A549 (cell line): ENCODE measurements around the gene LRFN5. TPM values are rescaled to one million over a fixed set of nuclear protein-coding genes. Genes with fewer than 3 reads are reported as not detected.

ENCODE experiments used
- ATAC-seq, 2 experiments: fragments of 200-7000 bp in 1 of 2; fragments of >200 bp in 1 of 2; cut with Nextera tagmentation in 1 of 2; cut with Tn5 transposase in 1 of 2; 3 replicates each; pipeline versions ENCODE4 v1.8.0 to v1.9.1; 2018 to 2020; ENCODE audit warnings: mild to moderate bottlenecking in 1 of 2, moderate library complexity in 1 of 2
- CTCF ChIA-PET: fragments of 300-600 bp; sonication (Branson Sonifier 250); formaldehyde crosslinking; extraction: SDS; loops from one replicate; lab custom pipeline; 2021; ENCODE audit warnings: antibody characterized with exemption, inconsistent platforms; lab: Yijun Ruan, JAX
- POLR2A ChIA-PET: fragments of 350-600 bp; formaldehyde crosslinking; extraction: SDS; loops from one replicate; lab custom pipeline; 2021; ENCODE audit warnings: antibody characterized with exemption, inconsistent platforms; lab: Yijun Ruan, JAX
- DNase-seq, 2 experiments: peaks; one replicate each; pipeline versions ENCODE4 v3.0.0 to v3.0.0-alpha.2; 2011 to 2016; ENCODE audit warnings: low read depth in 1 of 2, low spot score in 1 of 2
- FAIRE-seq: peaks from 2 replicates; lab custom pipeline; 2011; peaks lifted over from hg19 to GRCh38; lab: Jason Lieb, UNC
- H3K27ac ChIP-seq, 2 experiments: fragments of >200 bp; sonication (Bioruptor Twin); formaldehyde crosslinking; 3 replicates each; pipeline ENCODE4 v1.5.1; 2016 to 2017
- H3K4me1 ChIP-seq: fragments of >200 bp; sonication (Bioruptor Twin); formaldehyde crosslinking; 3 replicates; pipeline ENCODE4 v1.6.1; 2016
- H3K4me2 ChIP-seq: fragments of >200 bp; sonication (Bioruptor Twin); formaldehyde crosslinking; 3 replicates; pipeline ENCODE4 v1.6.1; 2016
- H3K4me3 ChIP-seq: fragments of >200 bp; sonication (Bioruptor Twin); formaldehyde crosslinking; 3 replicates; pipeline ENCODE4 v1.5.1; 2016
- H3K9me3 ChIP-seq: fragments of >200 bp; sonication (Bioruptor Twin); formaldehyde crosslinking; 3 replicates; pipeline ENCODE4 v1.6.1; 2016
- CEBPB ChIP-seq, 2 experiments: fragments of >200 bp in 1 of 2; sonication (Bioruptor Twin) in 1 of 2; formaldehyde crosslinking in 1 of 2; IDR thresholded peaks; 2 replicates each; pipeline ENCODE4 v1.6.1; 2012 to 2016
- CHD2 ChIP-seq: fragments of 150-350 bp; IDR thresholded peaks from 2 replicates; pipeline ENCODE4 v1.6.1; 2014; ENCODE audit warnings: low read length; ENCODE audit not compliant: partially characterized antibody
- CHD4 ChIP-seq: fragments of 200-600 bp; sonication (generic); IDR thresholded peaks from 2 replicates; pipeline ENCODE4 v1.6.1; 2016; ENCODE audit warnings: antibody characterized with exemption, mild to moderate bottlenecking, borderline replicate concordance
- EHF ChIP-seq: fragments of 250-450 bp; sonication (Bioruptor Pico); IDR thresholded peaks from 2 replicates; pipeline ENCODE4 v1.5.0; 2020; ENCODE audit warnings: mild to moderate bottlenecking
- EP300 ChIP-seq, 2 experiments: fragments of >200 bp; sonication (Bioruptor Twin); formaldehyde crosslinking; IDR thresholded peaks; 2 replicates in 1 of 2; 3 replicates in 1 of 2; pipeline ENCODE4 v1.6.1; 2016 to 2017
- ESRRA ChIP-seq: fragments of 150-350 bp; IDR thresholded peaks from 2 replicates; pipeline ENCODE4 v1.6.1; 2014; ENCODE audit warnings: mild to moderate bottlenecking, low read length, borderline replicate concordance
- HDAC2 ChIP-seq: fragments of 200-600 bp; sonication (generic); IDR thresholded peaks from 2 replicates; pipeline ENCODE4 v1.6.1; 2016
- HOXA7 ChIP-seq: fragments of 250-450 bp; sonication (Bioruptor Pico); IDR thresholded peaks from 2 replicates; pipeline ENCODE4 v1.5.0; 2020; ENCODE audit warnings: mild to moderate bottlenecking, moderate library complexity
- HOXB13 ChIP-seq: fragments of 250-450 bp; sonication (Bioruptor Pico); IDR thresholded peaks from 2 replicates; pipeline ENCODE4 v1.5.0; 2020; ENCODE audit warnings: low read depth, mild to moderate bottlenecking, moderate library complexity
- JUNB ChIP-seq: fragments of >200 bp; sonication (Bioruptor Twin); formaldehyde crosslinking; IDR thresholded peaks from 2 replicates; pipeline ENCODE4 v1.6.1; 2016
- KDM1A ChIP-seq: fragments of 200-600 bp; sonication (generic); IDR thresholded peaks from 2 replicates; pipeline ENCODE4 v1.6.1; 2016; ENCODE audit warnings: low read depth, mild to moderate bottlenecking
- MAFK ChIP-seq: fragments of 450-650 bp; IDR thresholded peaks from 2 replicates; pipeline ENCODE4 v1.6.1; 2014; ENCODE audit not compliant: partially characterized antibody
- NFE2L2 ChIP-seq: fragments of 150-350 bp; conservative IDR thresholded peaks from 2 replicates; pipeline ENCODE4 v1.6.1; 2014; ENCODE audit warnings: low read length
- NPAS2 ChIP-seq: fragments of 250-450 bp; sonication (Bioruptor Pico); IDR thresholded peaks from 2 replicates; pipeline ENCODE4 v1.8.0; 2022; ENCODE audit warnings: mild to moderate bottlenecking, moderate library complexity, borderline replicate concordance
- POLR2A ChIP-seq: IDR thresholded peaks from 2 replicates; pipeline ENCODE4 v1.6.1; 2012; ENCODE audit warnings: mild to moderate bottlenecking, low read length
- POLR2AphosphoS2 ChIP-seq: conservative IDR thresholded peaks from 2 replicates; pipeline ENCODE4 v1.6.1; 2012; ENCODE audit warnings: low read length, improper control_type of control experiment, inconsistent platforms
- RFX5 ChIP-seq: fragments of 450-650 bp; IDR thresholded peaks from 2 replicates; pipeline ENCODE4 v1.7.1; 2014; ENCODE audit warnings: antibody characterized with exemption, mild to moderate bottlenecking, moderate library complexity
- TP53 ChIP-seq: fragments of 250-450 bp; sonication (Bioruptor Pico); IDR thresholded peaks from 2 replicates; pipeline ENCODE4 v1.5.0; 2021; ENCODE audit warnings: mild to moderate bottlenecking, moderate library complexity
- ZFP36 ChIP-seq: fragments of 450-650 bp; IDR thresholded peaks from 2 replicates; pipeline ENCODE4 v1.6.1; 2014; ENCODE audit warnings: borderline replicate concordance; ENCODE audit not compliant: partially characterized antibody
- WGBS: methylation state at CpG from one replicate; pipeline ENCODE4 v1.1.6; 2017; ENCODE audit errors: missing lambda C conversion rate; 5-methylcytosine and 5-hydroxymethylcytosine counted together
- polyA plus RNA-seq, 4 experiments: library from polyadenylated mRNA; depleted of rRNA in 3 of 4; stranded (reverse); fragments of >200 nt; fragmentation: RNase III in 1 of 4; extraction: RNeasy Plus Mini Kit Qiagen cat#74134 plus additional on column Dnase treatment in 1 of 4; gene quantifications; 2 replicates in 3 of 4; 3 replicates in 1 of 4; pipeline ENCODE4 v1.2.3, GENCODE V29; 2011 to 2017
- TF ChIP-seq, protein P1 (sequence below): fragments of 150-350 bp; IDR thresholded peaks from 2 replicates; pipeline ENCODE4 v1.6.1; 2014; ENCODE audit warnings: low read depth, mild to moderate bottlenecking, low read length
- TF ChIP-seq, protein P2 (sequence below): IDR thresholded peaks from 2 replicates; pipeline ENCODE4 v1.6.1; 2012; ENCODE audit warnings: low read depth, borderline replicate concordance
- TF ChIP-seq, protein P3 (sequence below): fragments of 250-450 bp; sonication (Bioruptor Pico); IDR thresholded peaks from 2 replicates; pipeline ENCODE4 v1.5.0; 2020; ENCODE audit warnings: low read depth, mild to moderate bottlenecking, moderate library complexity
- TF ChIP-seq, protein P4 (sequence below): fragments of >200 bp; sonication (Bioruptor Twin); formaldehyde crosslinking; IDR thresholded peaks from 2 replicates; pipeline ENCODE4 v1.6.1; 2016
- TF ChIP-seq, protein P5 (sequence below): fragments of 250-450 bp; sonication (Bioruptor Pico); IDR thresholded peaks from 2 replicates; pipeline ENCODE4 v1.5.0; 2021; ENCODE audit warnings: mild to moderate bottlenecking, moderate library complexity, borderline replicate concordance

LRFN5 gene
- polyA plus RNA-seq, 2 of the 4 experiments (the other 2 are of a cell fraction) = not detected

DNA sequence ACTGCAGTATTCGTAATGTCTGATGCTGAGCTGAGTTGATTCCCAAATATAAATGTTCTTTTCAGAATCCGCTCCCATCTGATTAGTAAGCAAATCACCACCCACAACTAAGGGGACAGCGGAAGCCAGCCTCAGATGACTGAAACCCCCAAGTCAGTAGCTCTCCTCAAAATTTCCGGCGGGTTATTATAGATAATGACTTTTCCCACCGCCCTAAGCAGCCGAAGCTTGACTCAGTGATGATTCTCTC, 469 bp upstream of the LRFN5 start:
- peaks cover 12% of the 10 kb centered on the region; the same call in 1 of the 3 replicates for H3K4me1 ChIP-seq
- H3K27ac ChIP-seq = no peak overlapping the region
- 40% methylated on average over 7 of the region's 7 CpGs for WGBS
- ATAC-seq (no peak), FAIRE-seq (no peak), DNase-seq (no peak)
- CTCF ChIA-PET = no interaction called here
- peak overlapping the region; percentile 43; the same call in 2 of the 3 replicates for H3K4me3 ChIP-seq
- POLR2A ChIA-PET = no interaction called here
- TF ChIP-seq EP300 (IDR thresholded peaks at IDR 0.05) (no peak), CHD4 (no peak), RFX5 (no peak), TP53 (CRISPR knock-in tag) (no peak), HDAC2 (no peak), CEBPB (IDR thresholded peaks at IDR 0.05) (no peak), JUNB (no peak), POLR2AphosphoS2 (no peak), MAFK (no peak), EHF (no peak), CHD2 (no peak)
- TF ChIP-seq, protein P1, sequence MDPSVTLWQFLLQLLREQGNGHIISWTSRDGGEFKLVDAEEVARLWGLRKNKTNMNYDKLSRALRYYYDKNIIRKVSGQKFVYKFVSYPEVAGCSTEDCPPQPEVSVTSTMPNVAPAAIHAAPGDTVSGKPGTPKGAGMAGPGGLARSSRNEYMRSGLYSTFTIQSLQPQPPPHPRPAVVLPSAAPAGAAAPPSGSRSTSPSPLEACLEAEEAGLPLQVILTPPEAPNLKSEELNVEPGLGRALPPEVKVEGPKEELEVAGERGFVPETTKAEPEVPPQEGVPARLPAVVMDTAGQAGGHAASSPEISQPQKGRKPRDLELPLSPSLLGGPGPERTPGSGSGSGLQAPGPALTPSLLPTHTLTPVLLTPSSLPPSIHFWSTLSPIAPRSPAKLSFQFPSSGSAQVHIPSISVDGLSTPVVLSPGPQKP = no peak
- TF ChIP-seq, protein P2, sequence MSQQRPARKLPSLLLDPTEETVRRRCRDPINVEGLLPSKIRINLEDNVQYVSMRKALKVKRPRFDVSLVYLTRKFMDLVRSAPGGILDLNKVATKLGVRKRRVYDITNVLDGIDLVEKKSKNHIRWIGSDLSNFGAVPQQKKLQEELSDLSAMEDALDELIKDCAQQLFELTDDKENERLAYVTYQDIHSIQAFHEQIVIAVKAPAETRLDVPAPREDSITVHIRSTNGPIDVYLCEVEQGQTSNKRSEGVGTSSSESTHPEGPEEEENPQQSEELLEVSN = no peak
- TF ChIP-seq, protein P3, sequence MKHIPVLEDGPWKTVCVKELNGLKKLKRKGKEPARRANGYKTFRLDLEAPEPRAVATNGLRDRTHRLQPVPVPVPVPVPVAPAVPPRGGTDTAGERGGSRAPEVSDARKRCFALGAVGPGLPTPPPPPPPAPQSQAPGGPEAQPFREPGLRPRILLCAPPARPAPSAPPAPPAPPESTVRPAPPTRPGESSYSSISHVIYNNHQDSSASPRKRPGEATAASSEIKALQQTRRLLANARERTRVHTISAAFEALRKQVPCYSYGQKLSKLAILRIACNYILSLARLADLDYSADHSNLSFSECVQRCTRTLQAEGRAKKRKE (CRISPR knock-in tag) = no peak
- H3K9me3 ChIP-seq = no peaks in the 10 kb centered on the region
- peak overlapping the region; percentile 86; the same call in 2 of the 3 replicates for H3K4me2 ChIP-seq

DNA sequence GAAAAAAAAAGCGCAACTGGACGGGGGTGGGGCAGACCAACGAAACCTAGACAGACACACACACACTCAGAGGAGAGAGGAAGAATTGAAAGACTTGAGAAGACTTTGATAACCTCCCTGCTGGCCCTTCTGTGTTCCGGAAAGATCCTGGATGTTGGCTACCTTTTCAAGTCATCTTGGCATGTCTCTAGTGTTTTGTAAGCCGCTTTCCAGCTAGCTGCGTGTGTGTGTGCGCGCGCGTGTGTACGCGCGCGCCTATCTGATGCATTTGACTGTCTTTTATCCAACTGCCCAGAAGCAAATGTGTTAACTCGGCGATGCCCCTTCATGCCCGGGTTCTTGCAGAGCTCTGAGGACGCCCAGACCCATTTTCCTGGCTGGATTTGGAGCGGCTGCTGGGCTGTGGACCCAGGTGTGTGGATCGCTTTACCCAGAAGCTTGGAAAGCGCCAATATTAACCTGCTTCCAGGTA, 664 bp downstream of the LRFN5 start:
- H3K4me3 ChIP-seq = peak overlapping the region; percentile 43
- H3K27ac ChIP-seq = no peak overlapping the region
- no peaks in the 10 kb centered on the region for H3K9me3 ChIP-seq
- peaks cover 12% of the 10 kb centered on the region; the same call in 1 of the 3 replicates for H3K4me1 ChIP-seq
- ChIA-PET CTCF (no interaction called here), POLR2A (no interaction called here)
- no peak for TF ChIP-seq POLR2A
- no peak for TF ChIP-seq CEBPB (IDR thresholded peaks at IDR 0.05)
- TF ChIP-seq NFE2L2 = no peak
- no peak for TF ChIP-seq MAFK
- TF ChIP-seq ESRRA = no peak
- TF ChIP-seq, protein P4, sequence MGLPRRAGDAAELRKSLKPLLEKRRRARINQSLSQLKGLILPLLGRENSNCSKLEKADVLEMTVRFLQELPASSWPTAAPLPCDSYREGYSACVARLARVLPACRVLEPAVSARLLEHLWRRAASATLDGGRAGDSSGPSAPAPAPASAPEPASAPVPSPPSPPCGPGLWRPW = no peak
- TF ChIP-seq KDM1A = no peak
- TF ChIP-seq, protein P5, sequence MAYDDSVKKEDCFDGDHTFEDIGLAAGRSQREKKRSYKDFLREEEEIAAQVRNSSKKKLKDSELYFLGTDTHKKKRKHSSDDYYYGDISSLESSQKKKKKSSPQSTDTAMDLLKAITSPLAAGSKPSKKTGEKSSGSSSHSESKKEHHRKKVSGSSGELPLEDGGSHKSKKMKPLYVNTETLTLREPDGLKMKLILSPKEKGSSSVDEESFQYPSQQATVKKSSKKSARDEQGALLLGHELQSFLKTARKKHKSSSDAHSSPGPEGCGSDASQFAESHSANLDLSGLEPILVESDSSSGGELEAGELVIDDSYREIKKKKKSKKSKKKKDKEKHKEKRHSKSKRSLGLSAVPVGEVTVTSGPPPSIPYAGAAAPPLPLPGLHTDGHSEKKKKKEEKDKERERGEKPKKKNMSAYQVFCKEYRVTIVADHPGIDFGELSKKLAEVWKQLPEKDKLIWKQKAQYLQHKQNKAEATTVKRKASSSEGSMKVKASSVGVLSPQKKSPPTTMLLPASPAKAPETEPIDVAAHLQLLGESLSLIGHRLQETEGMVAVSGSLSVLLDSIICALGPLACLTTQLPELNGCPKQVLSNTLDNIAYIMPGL (CRISPR knock-in tag) = no peak
- TF ChIP-seq ZFP36 = no peak
- TF ChIP-seq NPAS2 = no peak
- TF ChIP-seq HOXB13 = no peak
- TF ChIP-seq RFX5 = no peak
- TF ChIP-seq HOXA7 (CRISPR knock-in tag) = no peak
- DNase-seq (no peak), ATAC-seq (peak in 1 of 2 experiments; percentile 10; a peak in 3 of 6 replicates), FAIRE-seq (no peak)
- peak overlapping the region; percentile 86 for H3K4me2 ChIP-seq
- 3% methylated on average over 21 of the region's 21 CpGs for WGBS
